GM21390 (cell line): Measurements from ENCODE around the gene PTK7.

Experiments used
- ATAC-seq: cut with Tn5 transposase; IDR thresholded peaks from one replicate; pipeline ENCODE4 v1.9.1; 2021; ENCODE audit not compliant: unreplicated experiment

PTK7 gene

GRCh38 chr6:43175676-43176422 is 99.7 kb downstream of the PTK7 start:
- ATAC-seq, result no peak

- ATAC-seq, result no peak
Measured at GRCh38 chr6:43176423-43176786, 100.3 kb downstream of the PTK7 start.

GRCh38 chr6:43178150-43178549 is 102.0 kb downstream of the PTK7 start:
- ATAC-seq, result no peak

- no peak for ATAC-seq
Measured at GRCh38 chr6:43178951-43179830, 103.1 kb downstream of the PTK7 start.

- ATAC-seq, result no peak
Measured at GRCh38 chr6:43180058-43180457, 103.9 kb downstream of the PTK7 start.

- ATAC-seq, result no peak
Measured at GRCh38 chr6:43180985-43181384, 104.9 kb downstream of the PTK7 start.

GRCh38 chr6:43181621-43181941 is 105.5 kb downstream of the PTK7 start:
- no peak for ATAC-seq

- ATAC-seq, result peak; percentile 95
Measured at GRCh38 chr6:43181942-43182860, 106.1 kb downstream of the PTK7 start, which contains the start of gene CUL9. Gene CUL9, plus strand, starts transcription at chr6:43182196. Its CDS starts 2,115 bp downstream, at chr6:43184311.

GRCh38 chr6:43183441-43183840 is 107.3 kb downstream of the PTK7 start:
- no peak for ATAC-seq

- ATAC-seq, result no peak
Measured at GRCh38 chr6:43184268-43184985, 108.3 kb downstream of the PTK7 start.

GRCh38 chr6:43185391-43185985 is 109.4 kb downstream of the PTK7 start:
- no peak for ATAC-seq

- ATAC-seq, result no peak
Measured at GRCh38 chr6:43186019-43186418, 109.9 kb downstream of the PTK7 start.

- no peak for ATAC-seq
Measured at GRCh38 chr6:43186706-43187105, 110.6 kb downstream of the PTK7 start.

GRCh38 chr6:43187821-43188220 is 111.7 kb downstream of the PTK7 start:
- ATAC-seq, result no peak

GRCh38 chr6:43188426-43188825 is 112.3 kb downstream of the PTK7 start:
- no peak for ATAC-seq

GRCh38 chr6:43189776-43190304 is 113.7 kb downstream of the PTK7 start:
- no peak for ATAC-seq

- ATAC-seq, result no peak
Measured at GRCh38 chr6:43192911-43193310, 116.8 kb downstream of the PTK7 start.

- no peak for ATAC-seq
Measured at GRCh38 chr6:43193929-43194328, 117.8 kb downstream of the PTK7 start.

- ATAC-seq, result no peak
Measured at GRCh38 chr6:43196337-43196736, 120.2 kb downstream of the PTK7 start.

- ATAC-seq, result no peak
Measured at GRCh38 chr6:43199912-43200311, 123.8 kb downstream of the PTK7 start.
